Amniotic stem cell (primary cell): ENCODE data around the gene NKX6-2.

ENCODE experiments used
- DNase-seq: peaks from one replicate; lab custom pipeline; 2025; lab: John Stamatoyannopoulos, UW

The NKX6-2 gene

GRCh38 chr10:132755166-132755711, 30.7 kb downstream of the NKX6-2 start:
- no peak for DNase-seq

- no peak for DNase-seq
Measured at GRCh38 chr10:132754071-132754470, 31.9 kb downstream of the NKX6-2 start.

- DNase-seq = no peak
Measured at GRCh38 chr10:132753596-132753995, 32.4 kb downstream of the NKX6-2 start.

- no peak for DNase-seq
Measured at GRCh38 chr10:132752961-132753360, 33.0 kb downstream of the NKX6-2 start.

GRCh38 chr10:132752378-132752777, 33.6 kb downstream of the NKX6-2 start:
- DNase-seq = no peak

- no peak for DNase-seq
Measured at GRCh38 chr10:132750936-132751335, 35.0 kb downstream of the NKX6-2 start.

GRCh38 chr10:132749371-132749795, 36.6 kb downstream of the NKX6-2 start:
- DNase-seq = no peak

GRCh38 chr10:132748545-132749370, 37.2 kb downstream of the NKX6-2 start:
- DNase-seq = no peak

GRCh38 chr10:132748135-132748534, 37.8 kb downstream of the NKX6-2 start:
- no peak for DNase-seq

GRCh38 chr10:132746801-132747625, 38.9 kb downstream of the NKX6-2 start:
- DNase-seq = no peak

- DNase-seq = no peak
Measured at GRCh38 chr10:132746386-132746785, 39.6 kb downstream of the NKX6-2 start.

GRCh38 chr10:132745971-132746370, 40.0 kb downstream of the NKX6-2 start:
- no peak for DNase-seq

- no peak for DNase-seq
Measured at GRCh38 chr10:132745511-132745910, 40.4 kb downstream of the NKX6-2 start.

GRCh38 chr10:132744839-132745238, 41.1 kb downstream of the NKX6-2 start:
- no peak for DNase-seq

- DNase-seq = no peak
Measured at GRCh38 chr10:132743925-132744490, 41.9 kb downstream of the NKX6-2 start.

- DNase-seq = peak; percentile 10
Measured at GRCh38 chr10:132743196-132743924, 42.6 kb downstream of the NKX6-2 start.

GRCh38 chr10:132742837-132743194, 43.1 kb downstream of the NKX6-2 start:
- no peak for DNase-seq

GRCh38 chr10:132742167-132742836, 43.6 kb downstream of the NKX6-2 start:
- no peak for DNase-seq

GRCh38 chr10:132740588-132740987, 45.4 kb downstream of the NKX6-2 start:
- no peak for DNase-seq

- no peak for DNase-seq
Measured at GRCh38 chr10:132739225-132739613, 46.7 kb downstream of the NKX6-2 start.
